Lung (tissue), 12 donors: ENCODE data around the gene DAB1. TPM values are rescaled to one million over a fixed set of nuclear protein-coding genes. Genes with fewer than 3 reads are reported as not detected.

Source experiments
- ATAC-seq: fragments of 200-7000 bp; cut with Tn5 transposase; one replicate; pipeline ENCODE4 v1.9.1; 2020; ENCODE audit warnings: moderate number of reproducible peaks; ENCODE audit not compliant: insufficient read depth, low FRiP score
- DNase-seq, 3 donors: peaks; one replicate each; pipeline ENCODE4 v3.0.0-alpha.2; 2013 to 2017
- H3K27ac ChIP-seq, 2 donors: one replicate each; pipeline ENCODE4 v1.5.1; 2013; ENCODE audit warnings: mild to moderate bottlenecking in 2 of 2, moderate library complexity in 2 of 2, control low read depth in 1 of 2, inconsistent platforms in 1 of 2, low read depth in 1 of 2, low read length in 1 of 2
- H3K27me3 ChIP-seq, 3 donors: one replicate each; pipeline ENCODE4 v1.5.1; 2013; ENCODE audit warnings: low read length in 2 of 3; ENCODE audit not compliant: control insufficient read depth in 3 of 3, insufficient read depth in 3 of 3
- H3K36me3 ChIP-seq, 4 donors: one replicate each; pipeline ENCODE4 v1.5.1; 2013; ENCODE audit warnings: low read length in 4 of 4, mild to moderate bottlenecking in 1 of 4, moderate library complexity in 1 of 4; ENCODE audit not compliant: control insufficient read depth in 4 of 4, insufficient read depth in 4 of 4
- H3K4me1 ChIP-seq, 5 donors: one replicate each; pipeline ENCODE4 v1.5.1; 2013; ENCODE audit warnings: low read length in 5 of 5, mild to moderate bottlenecking in 2 of 5, moderate library complexity in 1 of 5; ENCODE audit not compliant: control insufficient read depth in 5 of 5, insufficient read depth in 5 of 5
- H3K4me3 ChIP-seq: one replicate; pipeline ENCODE4 v1.5.1; 2013; ENCODE audit warnings: mild to moderate bottlenecking, control low read depth, moderate library complexity
- H3K9ac ChIP-seq, 2 donors: one replicate each; pipeline ENCODE4 v1.5.1; 2013; ENCODE audit warnings: low read length in 2 of 2, control low read depth in 1 of 2; ENCODE audit not compliant: insufficient read depth in 1 of 2
- H3K9me3 ChIP-seq, 4 donors: one replicate each; pipeline ENCODE4 v1.5.1; 2013; ENCODE audit warnings: low read length in 3 of 4, mild to moderate bottlenecking in 1 of 4, moderate library complexity in 1 of 4; ENCODE audit not compliant: control insufficient read depth in 4 of 4, insufficient read depth in 3 of 4
- WGBS, 2 donors: extraction: QIAGEN DNeasy Blood & Tissue Kit; methylation state at CpG; one replicate each; pipeline ENCODE4 v1.1.7; 2013; 5-methylcytosine and 5-hydroxymethylcytosine counted together
- polyA plus RNA-seq, 2 donors: library from polyadenylated mRNA; stranded (reverse); fragments of 200-250 nt; gene quantifications; one replicate each; pipeline ENCODE4 v1.2.1, GENCODE V29; 2013
- total RNA-seq, 2 donors: library from RNA; depleted of rRNA in 1 of 2; stranded (reverse); fragments of >200 nt in 1 of 2; gene quantifications; one replicate each; pipeline ENCODE4 v1.2.1, GENCODE V29; 2014 to 2021
- TF ChIP-seq, protein P1 (sequence below): IDR thresholded peaks from 2 replicates; pipeline ENCODE4 v1.5.1; 2012; ENCODE audit warnings: mild to moderate bottlenecking; ENCODE audit errors: control extremely low read depth, extremely low read depth
- donor health status: control.
- donor health status: control.
- donor health status: Bipolar disorder and iron deficiency.
- donor health status: healthy.
- donor health status: DM: yes; HTN: yes; CAD: no.

The DAB1 gene
- total and polyA plus RNA-seq, 4 donors: 0.06 to 0.77 (median 0.10) TPM

DNA sequence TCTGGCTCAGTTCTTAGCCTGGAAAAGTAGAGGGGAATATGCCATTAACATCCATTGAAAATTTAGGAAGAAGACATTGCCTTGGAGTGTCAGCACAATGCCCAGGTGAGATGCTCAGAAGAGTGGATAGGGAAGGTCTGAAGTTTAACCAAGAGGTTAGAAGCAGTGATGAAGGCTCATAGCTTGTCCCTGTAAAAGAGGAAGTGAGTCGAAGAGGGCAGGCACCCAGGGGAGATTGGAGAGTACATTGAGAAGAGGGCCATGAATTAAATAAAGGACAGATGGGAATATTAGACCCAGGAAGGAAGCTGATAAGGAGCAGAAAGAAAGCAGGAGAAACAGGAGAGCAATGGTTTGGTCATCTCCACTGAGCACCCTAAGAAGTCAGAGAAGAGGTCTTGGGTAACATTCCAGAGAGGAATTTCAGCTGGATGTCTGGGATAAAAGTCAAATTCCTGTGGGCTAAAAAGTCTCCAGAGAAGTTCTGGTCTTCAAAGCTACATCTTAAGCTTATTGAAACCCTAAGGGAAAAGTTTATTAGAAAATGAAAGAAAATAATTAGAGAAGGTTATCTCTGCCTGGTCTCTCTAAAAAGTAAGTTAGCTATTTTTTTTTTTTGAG, 475.3 kb downstream of the DAB1 start:
- H3K9me3 ChIP-seq: peaks cover 0 to 3% (median 0%) of the 10 kb centered on the region in 4 donors
- ATAC-seq (no peak), DNase-seq (no peak)
- H3K9ac ChIP-seq: no peak overlapping the region
- H3K27ac ChIP-seq: no peak overlapping the region
- no peaks in the 10 kb centered on the region for H3K36me3 ChIP-seq
- TF ChIP-seq, protein P1, sequence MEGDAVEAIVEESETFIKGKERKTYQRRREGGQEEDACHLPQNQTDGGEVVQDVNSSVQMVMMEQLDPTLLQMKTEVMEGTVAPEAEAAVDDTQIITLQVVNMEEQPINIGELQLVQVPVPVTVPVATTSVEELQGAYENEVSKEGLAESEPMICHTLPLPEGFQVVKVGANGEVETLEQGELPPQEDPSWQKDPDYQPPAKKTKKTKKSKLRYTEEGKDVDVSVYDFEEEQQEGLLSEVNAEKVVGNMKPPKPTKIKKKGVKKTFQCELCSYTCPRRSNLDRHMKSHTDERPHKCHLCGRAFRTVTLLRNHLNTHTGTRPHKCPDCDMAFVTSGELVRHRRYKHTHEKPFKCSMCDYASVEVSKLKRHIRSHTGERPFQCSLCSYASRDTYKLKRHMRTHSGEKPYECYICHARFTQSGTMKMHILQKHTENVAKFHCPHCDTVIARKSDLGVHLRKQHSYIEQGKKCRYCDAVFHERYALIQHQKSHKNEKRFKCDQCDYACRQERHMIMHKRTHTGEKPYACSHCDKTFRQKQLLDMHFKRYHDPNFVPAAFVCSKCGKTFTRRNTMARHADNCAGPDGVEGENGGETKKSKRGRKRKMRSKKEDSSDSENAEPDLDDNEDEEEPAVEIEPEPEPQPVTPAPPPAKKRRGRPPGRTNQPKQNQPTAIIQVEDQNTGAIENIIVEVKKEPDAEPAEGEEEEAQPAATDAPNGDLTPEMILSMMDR: no peak
- 47 to 57% methylated on average over 1 of the region's 1 CpG for WGBS, 2 donors
- no peak overlapping the region for H3K4me3 ChIP-seq
- H3K4me1 ChIP-seq: no peaks in the 10 kb centered on the region
- H3K27me3 ChIP-seq: no peaks in the 10 kb centered on the region
